ENCODE results near the gene CD70.

GRCh38 chr19:6616011-6616410 lies 25.1 kb upstream of the CD70 start:
- TF ChIP-seq CTCF (IDR thresholded peaks at IDR 0.05) = no peak
- no peak for TF ChIP-seq POLR2A (IDR thresholded peaks at IDR 0.05; ENCODE audit: low read depth)
- no peak for TF ChIP-seq POLR2AphosphoS5 (IDR thresholded peaks at IDR 0.05)
- TF ChIP-seq EP300 (IDR thresholded peaks at IDR 0.05) = no peak

All from esophagus muscularis mucosa (tissue), 4 donors.